Neural cell (in vitro differentiated cells): ENCODE results near the gene MAGI2. TPM values are rescaled to one million over a fixed set of nuclear protein-coding genes. Genes with fewer than 3 reads are reported as not detected.

Experiments
- H2AFZ ChIP-seq: fragments of 200-600, 300-800 bp; sonication (generic), shearing (Covaris generic); 2 replicates; pipeline ENCODE4 v1.6.0; 2014; ENCODE audit warnings: low read depth, mild to moderate bottlenecking, antibody characterized with exemption, low read length, moderate library complexity
- H3F3A ChIP-seq: fragments of 200-600 bp; shearing (Covaris generic); 2 replicates; pipeline ENCODE4 v1.6.1; 2016; ENCODE audit warnings: mild to moderate bottlenecking, moderate library complexity, mixed read lengths, antibody characterized with exemption, low read length; ENCODE audit not compliant: insufficient read depth, poor library complexity, severe bottlenecking
- H3K27ac ChIP-seq: fragments of 200-600, 300-800 bp; sonication (generic), shearing (Covaris generic); 2 replicates; pipeline ENCODE4 v1.5.1; 2014; ENCODE audit warnings: mild to moderate bottlenecking, low read length, moderate library complexity
- H3K27me3 ChIP-seq: fragments of 300-800, 200-600 bp; sonication (generic), shearing (Covaris generic); 2 replicates; pipeline ENCODE4 v1.6.0; 2014; ENCODE audit warnings: mild to moderate bottlenecking, low read depth, low read length, moderate library complexity; ENCODE audit not compliant: insufficient read depth
- H3K36me3 ChIP-seq: fragments of 300-800, 200-600 bp; sonication (generic), shearing (Covaris generic); 2 replicates; pipeline ENCODE4 v1.5.1; 2014; ENCODE audit warnings: mild to moderate bottlenecking, antibody characterized with exemption, low read length, moderate library complexity; ENCODE audit not compliant: insufficient read depth
- H3K4me2 ChIP-seq: fragments of 300-800, 200-600 bp; sonication (generic), shearing (Covaris generic); 2 replicates; pipeline ENCODE4 v1.6.0; 2014; ENCODE audit warnings: mild to moderate bottlenecking, low read length
- H3K4me3 ChIP-seq: fragments of 300-800, 200-600 bp; sonication (generic), shearing (Covaris generic); 2 replicates; pipeline ENCODE4 v1.5.1; 2014; ENCODE audit warnings: mild to moderate bottlenecking, low read length, moderate library complexity
- H3K79me2 ChIP-seq: fragments of 200-600 bp; shearing (Covaris generic); replicated peaks from 2 replicates; pipeline ENCODE4 v1.6.0; 2014; ENCODE audit warnings: mild to moderate bottlenecking, low read length, moderate library complexity; ENCODE audit not compliant: insufficient read depth
- H3K9ac ChIP-seq: fragments of 300-800, 200-600 bp; sonication (generic), shearing (Covaris generic); 2 replicates; pipeline ENCODE4 v1.6.1; 2016; ENCODE audit warnings: mild to moderate bottlenecking, low read length, mixed read lengths
- H3K9me2 ChIP-seq: fragments of 200-600 bp; shearing (Covaris generic); 2 replicates; pipeline ENCODE4 v1.6.1; 2016; ENCODE audit warnings: mild to moderate bottlenecking, low read length, mixed read lengths; ENCODE audit not compliant: insufficient read depth
- H3K9me3 ChIP-seq: fragments of 200-600, 300-800 bp; sonication (generic), shearing (Covaris generic); 2 replicates; pipeline ENCODE4 v1.6.1; 2016; ENCODE audit warnings: mild to moderate bottlenecking, mixed run types, low read length, moderate library complexity, mixed read lengths
- H4K20me1 ChIP-seq: fragments of 200-600 bp; shearing (Covaris generic); 2 replicates; pipeline ENCODE4 v1.6.1; 2016; ENCODE audit warnings: mild to moderate bottlenecking, mixed run types; ENCODE audit not compliant: insufficient read depth
- CTCF ChIP-seq: fragments of 450-650 bp; IDR thresholded peaks from 2 replicates; pipeline ENCODE4 v1.5.1; 2014; ENCODE audit warnings: antibody characterized with exemption, mild to moderate bottlenecking, moderate library complexity; ENCODE audit not compliant: poor library complexity, severe bottlenecking
- EP300 ChIP-seq: fragments of 450-650 bp; conservative IDR thresholded peaks from 2 replicates; pipeline ENCODE4 v1.6.1; 2014; ENCODE audit warnings: antibody characterized with exemption, mild to moderate bottlenecking, moderate library complexity; ENCODE audit not compliant: poor library complexity, severe bottlenecking
- EZH2 ChIP-seq: fragments of 200-600, 300-800 bp; shearing (Covaris generic), sonication (generic); IDR thresholded peaks from 2 replicates; pipeline ENCODE4 v1.6.1; 2014; ENCODE audit warnings: antibody characterized with exemption, low read length, borderline replicate concordance, mild to moderate bottlenecking; ENCODE audit not compliant: insufficient read depth, poor library complexity, severe bottlenecking
- MXI1 ChIP-seq: fragments of 450-650 bp; conservative IDR thresholded peaks from 2 replicates; pipeline ENCODE4 v1.6.1; 2014; ENCODE audit warnings: antibody characterized with exemption, mild to moderate bottlenecking; ENCODE audit not compliant: poor library complexity, severe bottlenecking
- POLR2AphosphoS5 ChIP-seq: IDR thresholded peaks from 2 replicates; pipeline ENCODE4 v1.6.1; 2012
- RAD21 ChIP-seq: fragments of 450-650 bp; conservative IDR thresholded peaks from 2 replicates; pipeline ENCODE4 v1.6.1; 2014; ENCODE audit warnings: antibody characterized with exemption, mild to moderate bottlenecking, moderate library complexity
- REST ChIP-seq: IDR thresholded peaks from 2 replicates; pipeline ENCODE4 v1.6.1; 2012; ENCODE audit warnings: borderline replicate concordance
- SMC3 ChIP-seq: fragments of 450-650 bp; conservative IDR thresholded peaks from 2 replicates; pipeline ENCODE4 v1.6.1; 2014; ENCODE audit warnings: antibody characterized with exemption, mild to moderate bottlenecking, moderate library complexity; ENCODE audit not compliant: poor library complexity
- TAF1 ChIP-seq: IDR thresholded peaks from 2 replicates; pipeline ENCODE4 v1.6.1; 2012; ENCODE audit warnings: low read depth
- polyA plus RNA-seq: library from polyadenylated mRNA; depleted of rRNA; stranded (reverse); fragments of >200 nt; gene quantifications from 2 replicates; pipeline ENCODE4 v1.2.3, GENCODE V29; 2014

MAGI2 gene
- polyA plus RNA-seq, 1 donor from 2014 or later = 19.3 TPM

DNA sequence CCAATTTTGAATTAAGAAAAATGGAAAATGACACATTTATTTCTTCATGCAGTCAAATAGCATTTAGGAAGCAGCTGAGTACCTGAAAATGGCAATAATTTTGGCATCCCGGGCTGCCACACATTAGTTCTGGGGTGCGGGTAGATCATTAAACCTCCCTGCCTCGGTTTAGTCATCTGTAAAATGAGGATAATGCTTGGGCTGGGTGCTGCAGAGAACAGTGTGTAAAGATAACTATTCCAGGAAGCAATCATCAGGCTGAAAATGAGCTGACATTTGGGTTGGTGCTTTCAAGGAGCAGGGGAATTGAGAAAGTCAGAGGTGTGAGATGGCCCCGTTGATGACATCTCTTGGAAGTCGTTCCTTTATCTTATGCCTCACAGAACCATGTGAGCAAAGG lies 887.7 kb downstream of the MAGI2 start:
- peaks cover 5% of the 10 kb centered on the region for H3F3A ChIP-seq
- no peak overlapping the region for H2AFZ ChIP-seq
- H4K20me1 ChIP-seq = no peaks in the 10 kb centered on the region
- TF ChIP-seq TAF1 (no peak), EZH2 (no peak), SMC3 (no peak), RAD21 (no peak), EP300 (no peak), REST (no peak)
- H3K9ac ChIP-seq = no peak overlapping the region
- H3K9me2 ChIP-seq = no peaks in the 10 kb centered on the region
- no peaks in the 10 kb centered on the region for H3K79me2 ChIP-seq
- H3K9me3 ChIP-seq = no peaks in the 10 kb centered on the region
- no peak overlapping the region for H3K4me3 ChIP-seq
- no peaks in the 10 kb centered on the region for H3K36me3 ChIP-seq
- H3K27me3 ChIP-seq = no peaks in the 10 kb centered on the region
- no peak overlapping the region for H3K4me2 ChIP-seq
- no peak overlapping the region for H3K27ac ChIP-seq

- Histone ChIP-seq H3K4me3 (no peak overlapping the region), H3K4me2 (no peak overlapping the region), H3K27ac (no peak overlapping the region)
Observed at GRCh38 chr7:78563191-78563590, 890.3 kb downstream of the MAGI2 start.

More at GRCh38 chr7:78563191-78563590, 890.3 kb downstream of the MAGI2 start:
- TF ChIP-seq EZH2 = no peak
- no peak for TF ChIP-seq EP300
- TF ChIP-seq TAF1 = no peak
- no peak for TF ChIP-seq MXI1
- TF ChIP-seq REST = no peak
- TF ChIP-seq POLR2AphosphoS5 = no peak
- no peak for TF ChIP-seq CTCF
- TF ChIP-seq SMC3 = no peak
- no peak overlapping the region for H2AFZ ChIP-seq
- H3K9ac ChIP-seq = no peak overlapping the region
- H3K9me2 ChIP-seq = no peaks in the 10 kb centered on the region
- H3K36me3 ChIP-seq = no peaks in the 10 kb centered on the region
- no peaks in the 10 kb centered on the region for H3K9me3 ChIP-seq
- H3K79me2 ChIP-seq = no peaks in the 10 kb centered on the region
- peaks cover 5% of the 10 kb centered on the region for H3F3A ChIP-seq
- H4K20me1 ChIP-seq = no peaks in the 10 kb centered on the region
- H3K27me3 ChIP-seq = no peaks in the 10 kb centered on the region
